ENCODE results near the gene COQ10B.

COQ10B gene

DNA sequence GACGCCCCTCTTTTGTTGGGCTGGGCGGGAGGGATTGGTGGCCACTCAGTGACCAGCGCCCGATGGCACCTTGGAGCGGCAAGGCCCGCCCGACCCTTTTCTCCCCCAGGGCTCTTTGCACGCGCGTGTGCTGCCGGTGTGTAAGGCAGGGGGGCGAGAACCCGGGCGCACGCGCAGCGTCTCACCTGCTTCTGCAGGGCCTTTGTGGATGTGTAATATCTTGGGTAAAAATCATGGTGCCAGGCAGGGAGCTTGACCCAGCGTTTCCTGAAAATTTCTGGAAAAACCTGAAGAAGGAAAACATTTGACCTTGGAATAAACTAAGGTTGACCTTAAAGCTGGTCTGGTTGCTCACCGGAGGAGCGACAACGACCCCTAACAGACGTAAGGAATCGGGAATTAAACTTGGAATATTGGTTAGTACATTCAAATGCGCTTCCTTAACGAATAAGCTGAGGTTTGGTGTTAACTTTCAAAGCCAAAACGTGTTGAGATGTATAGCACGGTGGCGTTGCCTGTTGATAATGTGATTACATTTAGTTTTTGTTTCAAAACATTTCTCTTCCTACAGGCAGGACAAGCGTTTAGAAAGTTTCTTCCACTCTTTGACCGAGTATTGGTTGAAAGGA lies 47.3 kb downstream of the COQ10B start:
- no peak for DNase-seq (ENCODE audit: low read depth)

DNA sequence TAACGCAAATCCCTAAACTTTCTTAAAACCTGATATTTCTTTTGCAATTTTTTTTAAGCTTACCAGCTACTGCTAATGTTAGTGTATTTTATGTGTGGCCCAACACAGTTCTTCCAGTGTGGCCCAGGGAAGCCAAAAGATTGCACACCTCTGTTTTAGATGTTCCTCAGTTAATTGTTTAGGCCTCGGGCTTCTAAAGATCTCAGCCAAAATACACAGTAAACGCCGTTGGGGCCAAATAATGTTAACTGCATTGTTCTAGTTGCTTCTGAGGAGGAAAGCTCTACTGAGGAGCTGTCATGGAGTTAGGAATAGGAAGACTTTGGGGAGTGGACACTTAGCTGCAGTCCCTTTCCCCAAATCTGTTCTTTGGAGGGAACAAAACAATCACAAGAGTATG lies 48.8 kb downstream of the COQ10B start:
- no peak for DNase-seq (ENCODE audit: low read depth)

GRCh38 chr2:197502685-197503084 lies 49.3 kb downstream of the COQ10B start:
- DNase-seq (ENCODE audit: low read depth) = no peak

GRCh38 chr2:197504000-197504399 lies 50.6 kb downstream of the COQ10B start:
- DNase-seq (ENCODE audit: low read depth) = no peak

DNA sequence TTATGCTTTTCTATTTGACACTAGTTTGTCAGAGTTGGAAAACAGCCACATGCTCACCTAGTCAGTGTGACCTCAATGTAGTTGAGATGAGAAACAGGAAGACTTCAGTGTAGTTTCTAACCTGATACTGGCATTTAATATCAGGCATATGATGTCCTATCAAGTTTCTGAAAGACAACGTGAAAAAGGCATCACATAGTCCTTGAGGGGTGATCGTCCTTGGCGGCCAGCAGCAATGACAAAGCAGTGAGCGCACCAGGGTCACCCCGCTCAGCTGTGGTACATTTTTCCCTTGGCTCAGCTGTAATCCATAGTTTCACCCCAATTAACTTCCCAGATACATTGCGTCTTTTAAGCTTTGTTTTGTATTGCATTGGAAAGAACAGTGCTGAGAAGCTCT lies 51.2 kb downstream of the COQ10B start:
- DNase-seq (ENCODE audit: low read depth) = no peak

DNA sequence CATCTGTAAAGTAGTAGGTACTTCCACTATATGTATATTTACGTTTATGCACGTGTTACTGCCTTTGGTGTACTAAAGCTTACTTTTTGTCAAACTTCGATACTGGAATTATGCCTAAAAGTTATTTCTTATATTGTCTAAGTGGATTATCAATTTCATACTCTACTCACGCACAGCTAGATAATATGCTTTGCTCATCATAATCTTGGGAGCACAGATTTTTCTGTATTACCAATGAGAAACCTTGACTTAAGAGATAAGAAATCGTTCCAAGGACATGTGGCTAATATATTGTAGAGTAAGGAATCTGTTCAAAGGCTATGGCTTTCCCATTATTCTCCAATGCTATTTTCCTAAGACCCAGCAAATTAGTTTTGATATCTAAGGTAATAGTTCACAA lies 53.3 kb downstream of the COQ10B start:
- no peak for DNase-seq (ENCODE audit: low read depth)

- no peak for DNase-seq (ENCODE audit: low read depth)
Measured at GRCh38 chr2:197513915-197514314, 60.6 kb downstream of the COQ10B start.

DNA sequence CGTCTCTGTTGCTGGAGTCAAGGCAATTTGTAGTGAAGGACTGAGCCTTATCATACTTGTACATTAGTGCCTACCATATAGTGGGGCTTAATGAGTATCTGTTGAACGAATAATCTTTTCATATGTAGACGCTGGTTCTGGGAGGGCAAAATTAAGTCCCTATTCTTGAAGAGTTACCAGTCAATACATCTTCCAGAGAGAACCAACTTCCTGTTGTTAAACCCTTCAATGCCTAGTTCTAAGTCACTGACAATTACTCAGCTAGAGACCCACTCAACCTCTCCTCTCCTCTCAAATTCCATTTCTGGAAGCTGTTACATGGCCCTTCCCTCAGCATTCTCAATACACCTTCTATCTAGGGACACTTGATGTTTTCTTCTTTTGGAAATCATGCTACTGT lies 61.4 kb downstream of the COQ10B start:
- no peak for DNase-seq (ENCODE audit: low read depth)

- no peak for DNase-seq (ENCODE audit: low read depth)
Measured at GRCh38 chr2:197515315-197515738, 62.0 kb downstream of the COQ10B start.

- DNase-seq (ENCODE audit: low read depth) = peak; percentile 83
Measured at GRCh38 chr2:197515739-197516392, 62.5 kb downstream of the COQ10B start, which contains the start of gene MOB4. Gene MOB4, plus strand, starts transcription at chr2:197516066. Its CDS starts 21 bp downstream, at chr2:197516087.

GRCh38 chr2:197516393-197516761 lies 63.0 kb downstream of the COQ10B start:
- no peak for DNase-seq (ENCODE audit: low read depth)

DNA sequence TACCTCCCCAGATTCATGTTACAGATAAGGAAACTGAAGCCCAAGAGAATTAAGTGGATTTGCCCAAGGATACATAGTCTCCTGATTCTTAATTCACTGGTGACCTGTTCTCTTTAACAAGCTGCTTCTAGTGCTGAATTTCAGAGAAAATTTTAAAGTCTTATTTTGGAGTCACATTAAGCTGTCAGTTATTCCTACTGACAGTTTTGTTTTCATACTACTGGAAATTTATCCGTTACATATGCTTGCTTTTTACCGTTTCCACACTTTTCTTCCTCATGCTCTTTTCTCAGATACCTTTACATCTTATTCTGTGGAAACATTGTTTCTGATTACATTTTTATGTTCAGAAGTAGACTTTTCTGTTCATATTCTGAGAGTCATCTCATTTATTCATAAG lies 63.8 kb downstream of the COQ10B start:
- DNase-seq (ENCODE audit: low read depth) = no peak

Measured in stimulated activated CD8-positive, alpha-beta memory T cell treated with anti-CD3 and anti-CD28 coated beads, Interleukin-7, amount 100 ng/mL, for 24 hours (primary cell).